PC-9 (cell line): ENCODE results near the gene PTBP2.

Experiments used
- EZH2 ChIP-seq: fragments of 200-600 bp; sonication (generic); IDR thresholded peaks from 2 replicates; pipeline ENCODE4 v1.8.0; 2017; ENCODE audit warnings: antibody characterized with exemption, low read depth
- TF ChIP-seq, protein P1 (sequence below): fragments of 200-600 bp; sonication (generic); conservative IDR thresholded peaks from 2 replicates; pipeline ENCODE4 v1.6.1; 2017; ENCODE audit warnings: mixed run types, antibody characterized with exemption, mild to moderate bottlenecking, moderate library complexity

DNA sequence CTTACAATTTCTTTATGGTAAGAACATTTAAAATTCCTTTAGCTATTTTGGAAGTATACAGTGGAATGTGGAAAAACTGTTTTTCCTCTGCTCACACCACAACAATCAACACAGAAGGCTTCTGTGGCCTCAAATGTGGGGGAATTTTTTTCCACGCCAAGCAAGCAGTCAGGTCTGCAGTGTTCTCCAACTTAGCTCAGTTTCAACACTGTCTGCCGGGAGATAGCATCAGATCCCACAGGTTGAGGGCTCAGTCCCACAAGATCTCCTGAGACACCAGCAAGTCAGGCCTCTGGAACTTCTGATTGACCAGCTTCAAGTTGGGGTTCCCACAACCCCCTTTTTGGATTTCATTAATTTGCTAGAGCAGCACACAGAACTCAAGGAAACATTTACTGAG, 50.3 kb downstream of the PTBP2 start:
- TF ChIP-seq, protein P1, sequence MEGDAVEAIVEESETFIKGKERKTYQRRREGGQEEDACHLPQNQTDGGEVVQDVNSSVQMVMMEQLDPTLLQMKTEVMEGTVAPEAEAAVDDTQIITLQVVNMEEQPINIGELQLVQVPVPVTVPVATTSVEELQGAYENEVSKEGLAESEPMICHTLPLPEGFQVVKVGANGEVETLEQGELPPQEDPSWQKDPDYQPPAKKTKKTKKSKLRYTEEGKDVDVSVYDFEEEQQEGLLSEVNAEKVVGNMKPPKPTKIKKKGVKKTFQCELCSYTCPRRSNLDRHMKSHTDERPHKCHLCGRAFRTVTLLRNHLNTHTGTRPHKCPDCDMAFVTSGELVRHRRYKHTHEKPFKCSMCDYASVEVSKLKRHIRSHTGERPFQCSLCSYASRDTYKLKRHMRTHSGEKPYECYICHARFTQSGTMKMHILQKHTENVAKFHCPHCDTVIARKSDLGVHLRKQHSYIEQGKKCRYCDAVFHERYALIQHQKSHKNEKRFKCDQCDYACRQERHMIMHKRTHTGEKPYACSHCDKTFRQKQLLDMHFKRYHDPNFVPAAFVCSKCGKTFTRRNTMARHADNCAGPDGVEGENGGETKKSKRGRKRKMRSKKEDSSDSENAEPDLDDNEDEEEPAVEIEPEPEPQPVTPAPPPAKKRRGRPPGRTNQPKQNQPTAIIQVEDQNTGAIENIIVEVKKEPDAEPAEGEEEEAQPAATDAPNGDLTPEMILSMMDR = no peak
- no peak for TF ChIP-seq EZH2
